GM12874 (cell line): ENCODE results near the gene RAD51B.

Source experiments
- CTCF ChIP-seq: IDR thresholded peaks from 2 replicates; pipeline ENCODE4 v1.5.1; 2011; ENCODE audit warnings: low read depth, mild to moderate bottlenecking, control low read depth, low read length, moderate library complexity; ENCODE audit not compliant: insufficient read depth

Gene RAD51B

GRCh38 chr14:68487805-68488590 lies 668.4 kb downstream of the RAD51B start:
- TF ChIP-seq CTCF: no peak

DNA sequence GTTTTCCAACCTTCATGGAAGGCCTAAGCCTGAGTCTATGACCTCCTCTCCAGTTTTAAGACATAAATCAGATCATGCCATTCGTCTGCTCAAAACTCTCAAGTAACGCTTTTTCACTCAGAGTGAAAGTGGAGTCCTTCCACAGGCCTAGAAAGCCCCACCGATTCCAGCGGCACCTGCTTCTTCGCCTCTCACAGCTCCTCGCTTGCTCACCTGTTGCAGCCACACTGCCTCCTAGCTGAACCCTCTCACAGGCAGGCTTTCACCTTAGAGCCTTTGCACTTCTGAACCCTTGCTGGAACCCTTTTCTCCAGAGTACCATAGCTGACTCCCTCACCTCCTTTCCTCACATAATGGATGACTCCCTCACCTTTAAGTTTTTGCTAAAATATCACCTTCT lies 672.2 kb downstream of the RAD51B start:
- TF ChIP-seq CTCF: no peak

GRCh38 chr14:68492381-68493151 lies 673.0 kb downstream of the RAD51B start:
- no peak for TF ChIP-seq CTCF

- TF ChIP-seq CTCF: no peak
Measured at GRCh38 chr14:68493152-68493911, 673.8 kb downstream of the RAD51B start.

DNA sequence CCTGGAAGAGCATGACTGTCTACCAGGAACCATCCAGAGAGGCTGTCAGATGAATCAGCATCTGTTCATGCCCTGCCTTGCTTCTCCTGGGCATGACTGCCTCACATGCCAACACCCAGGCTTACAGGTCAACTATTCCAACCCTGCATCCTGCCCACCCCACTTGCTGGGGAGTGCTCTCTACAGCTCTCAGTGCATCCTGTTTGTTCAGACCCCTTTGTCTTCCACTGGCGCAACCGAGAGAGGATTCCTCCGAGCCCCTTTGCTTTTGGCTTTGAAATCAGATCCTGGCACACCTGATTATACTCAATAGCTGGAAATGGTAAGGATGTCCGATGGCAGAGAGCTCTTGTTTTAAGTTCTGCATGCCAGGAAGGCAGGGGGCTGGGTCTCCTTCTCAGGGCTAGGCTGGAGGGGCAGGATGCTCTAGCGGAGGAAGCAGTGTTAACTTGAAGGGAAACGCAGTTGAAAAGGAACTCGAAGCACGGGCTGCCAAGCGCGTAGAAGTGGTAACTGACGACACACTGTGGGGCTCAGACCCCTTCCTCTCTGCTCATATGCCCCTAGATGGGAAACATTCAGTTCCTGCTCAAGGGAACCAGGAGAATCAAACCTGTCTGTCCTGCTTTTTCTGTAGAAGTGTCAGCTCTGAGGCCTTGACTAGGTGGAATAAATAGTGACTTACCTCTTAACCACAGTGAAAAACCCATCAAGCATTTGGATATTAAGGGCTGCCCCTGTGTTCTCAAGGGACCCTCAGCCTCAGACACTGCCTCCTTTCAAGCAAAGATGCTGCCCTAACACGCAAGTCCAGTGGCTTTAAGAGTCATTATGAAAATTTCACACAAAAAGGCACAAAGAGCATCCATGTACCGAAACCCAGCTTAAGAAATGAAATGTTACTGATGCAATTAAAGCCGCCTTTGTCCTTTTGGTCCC lies 675.8 kb downstream of the RAD51B start:
- no peak for TF ChIP-seq CTCF

DNA sequence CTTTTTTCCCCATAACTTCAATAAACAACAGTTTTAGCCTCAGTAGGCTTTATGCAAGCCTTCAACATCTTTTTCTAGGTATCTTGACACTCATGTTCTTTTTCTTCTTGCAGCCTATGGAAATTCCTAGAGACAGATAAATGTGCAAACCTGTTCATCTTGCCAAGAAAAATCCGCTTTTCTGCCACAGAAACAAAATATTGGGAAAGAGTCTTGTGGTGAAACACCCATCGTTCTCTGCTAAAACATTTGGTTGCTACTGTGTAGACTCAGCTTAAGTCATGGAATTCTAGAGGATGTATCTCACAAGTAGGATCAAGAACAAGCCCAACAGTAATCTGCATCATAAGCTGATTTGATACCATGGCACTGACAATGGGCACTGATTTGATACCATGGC lies 677.4 kb downstream of the RAD51B start:
- TF ChIP-seq CTCF: no peak
